DMS79 treated with DMSO at 0.1 percent for 48 hours (cell line): ENCODE results near the gene C11orf52.

Source experiments
- DNase-seq: peaks from one replicate; lab custom pipeline; 2025; lab: John Stamatoyannopoulos, UW

Gene C11orf52

GRCh38 chr11:111939836-111940604 lies 21.3 kb downstream of the C11orf52 start:
- no peak for DNase-seq

DNA sequence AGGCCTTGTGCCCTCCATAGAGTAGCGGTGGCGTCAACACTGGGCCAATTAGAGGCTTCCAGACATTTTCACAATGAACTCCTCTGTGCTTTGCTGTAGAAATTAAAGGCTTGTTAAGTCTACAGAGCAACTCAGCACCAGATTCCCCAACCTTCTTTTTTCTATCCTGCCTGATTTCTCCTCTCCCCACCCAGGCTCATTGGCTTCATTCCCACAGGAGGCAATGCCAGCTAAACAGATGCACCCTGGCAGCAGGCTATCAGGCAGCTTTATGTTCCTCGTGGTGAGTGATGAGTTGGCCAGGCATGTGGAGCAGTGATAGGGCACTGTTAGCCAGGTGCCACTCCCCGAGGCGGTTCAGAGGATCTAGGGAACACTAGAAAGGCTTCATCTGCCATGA lies 23.2 kb downstream of the C11orf52 start:
- no peak for DNase-seq

GRCh38 chr11:111942829-111943228 lies 24.1 kb downstream of the C11orf52 start:
- no peak for DNase-seq

GRCh38 chr11:111944139-111944538 lies 25.4 kb downstream of the C11orf52 start:
- DNase-seq, result no peak

- no peak for DNase-seq
Observed at GRCh38 chr11:111944651-111945051, 25.9 kb downstream of the C11orf52 start.

DNA sequence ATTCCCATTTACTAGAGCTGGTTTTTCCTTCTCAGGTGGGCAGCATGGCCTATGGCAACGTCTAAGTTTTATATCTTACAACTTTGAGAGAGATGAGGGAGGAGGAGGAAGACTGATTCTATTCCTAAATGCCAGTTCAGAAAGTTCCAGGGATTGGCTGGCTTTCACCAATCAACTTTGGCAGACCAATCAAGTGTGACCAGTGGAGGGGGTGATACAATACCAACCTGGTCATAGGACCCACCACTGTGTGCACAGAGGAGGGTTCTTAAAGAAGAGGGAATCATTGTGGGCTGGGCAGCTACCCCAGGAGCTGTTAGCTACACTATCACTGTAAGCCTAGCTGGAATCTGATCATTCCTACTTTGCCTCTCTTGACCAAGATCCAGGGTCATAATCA lies 26.5 kb downstream of the C11orf52 start:
- DNase-seq, result no peak

DNA sequence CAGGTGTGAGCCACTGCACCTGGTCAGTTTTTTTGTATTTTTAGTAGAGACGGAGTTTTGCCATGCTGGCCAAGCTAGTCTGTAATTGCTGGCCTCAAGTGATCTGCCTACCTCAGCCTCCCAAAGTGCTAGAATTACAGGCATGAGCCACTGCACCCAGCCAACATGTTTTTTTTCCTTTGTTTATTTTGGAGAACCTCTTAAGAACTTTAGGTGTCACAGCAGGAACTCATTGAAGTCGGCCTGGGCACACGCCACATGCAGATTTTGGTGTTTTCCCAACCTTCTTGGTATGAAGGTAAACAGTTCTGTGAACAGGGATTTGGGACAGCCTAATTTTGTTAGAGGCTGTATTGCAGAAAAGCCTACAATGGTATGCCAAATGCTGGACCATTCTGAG lies 27.8 kb downstream of the C11orf52 start:
- DNase-seq, result no peak

GRCh38 chr11:111947143-111947542 lies 28.4 kb downstream of the C11orf52 start:
- no peak for DNase-seq

DNA sequence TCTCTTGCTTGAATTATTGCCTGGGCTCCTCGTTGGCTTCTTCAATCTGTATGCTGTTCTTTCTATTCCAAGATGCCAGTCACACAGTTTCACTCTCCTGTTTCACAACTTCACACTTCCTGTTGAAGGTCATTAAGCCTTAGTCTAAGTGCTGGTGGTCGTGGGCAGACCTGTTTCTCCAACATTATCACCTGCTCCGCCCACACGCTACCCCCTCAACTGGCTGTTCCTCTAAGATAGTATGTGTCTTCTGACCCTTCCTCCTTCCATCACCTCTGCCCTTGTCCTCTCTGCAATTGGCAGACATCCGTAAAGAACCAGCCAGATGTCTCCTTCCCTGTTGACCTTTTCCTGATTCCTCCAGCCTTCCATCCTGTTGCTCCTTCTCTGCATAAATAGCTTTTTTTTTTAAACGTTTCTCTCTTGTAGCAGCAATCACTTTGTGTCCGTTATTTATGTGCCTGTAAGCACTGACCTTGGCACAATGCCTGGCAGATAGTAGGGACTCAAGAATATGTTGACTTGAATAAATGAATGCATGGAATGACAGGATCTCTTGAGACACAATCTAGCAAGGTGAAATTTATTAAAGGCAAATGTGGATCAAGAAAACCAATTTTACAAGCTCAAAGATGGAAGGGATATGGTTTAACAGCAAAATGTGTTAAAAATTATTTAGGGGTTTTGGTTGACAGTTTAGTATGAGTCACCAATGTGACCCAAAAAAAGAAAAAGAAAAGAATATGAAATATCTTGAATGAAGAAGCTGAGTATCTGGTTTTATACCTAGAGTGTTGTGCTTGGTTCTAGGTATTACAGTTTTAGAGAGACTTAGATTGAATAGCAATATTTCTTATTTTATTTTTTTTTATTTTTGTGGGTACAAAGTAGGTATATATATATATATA lies 31.1 kb downstream of the C11orf52 start:
- DNase-seq, result no peak

DNA sequence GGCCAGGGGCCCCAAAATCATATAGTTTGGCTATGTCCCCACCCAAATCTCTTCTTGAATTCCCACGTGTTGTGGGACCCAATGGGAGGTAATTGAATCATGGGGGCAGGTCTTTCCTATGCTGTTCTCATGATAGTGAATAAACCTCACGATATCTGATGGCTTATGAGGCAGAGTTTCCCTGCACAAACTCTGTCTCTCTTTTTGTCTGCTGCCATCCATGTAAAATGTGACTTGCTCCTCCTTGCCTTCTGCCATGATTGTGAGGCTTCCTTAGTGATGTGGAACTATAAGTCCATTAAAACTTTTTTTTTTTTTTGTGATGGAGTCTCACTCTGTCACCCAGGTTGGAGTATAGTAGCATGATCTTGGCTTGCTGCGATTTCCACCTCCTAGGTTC lies 32.9 kb downstream of the C11orf52 start:
- DNase-seq, result no peak

DNA sequence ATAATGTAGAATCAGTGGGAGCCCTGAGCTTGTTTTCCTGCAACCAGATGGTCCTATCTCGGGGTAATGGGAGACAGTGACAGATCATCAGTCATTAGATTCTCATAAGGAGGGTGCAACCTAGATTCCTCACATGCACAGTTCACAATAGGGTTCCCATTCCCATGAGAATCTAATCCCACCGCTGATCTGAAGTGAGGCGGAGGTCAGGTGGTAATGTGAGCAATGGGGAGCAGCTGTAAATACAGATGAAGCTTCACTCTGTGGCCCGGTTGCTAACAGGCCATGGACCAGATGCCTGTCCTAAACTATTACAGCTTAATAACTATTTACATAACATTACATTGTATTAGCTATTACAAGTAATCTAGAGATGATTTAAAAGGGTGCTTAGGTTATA lies 35.4 kb downstream of the C11orf52 start:
- no peak for DNase-seq

DNA sequence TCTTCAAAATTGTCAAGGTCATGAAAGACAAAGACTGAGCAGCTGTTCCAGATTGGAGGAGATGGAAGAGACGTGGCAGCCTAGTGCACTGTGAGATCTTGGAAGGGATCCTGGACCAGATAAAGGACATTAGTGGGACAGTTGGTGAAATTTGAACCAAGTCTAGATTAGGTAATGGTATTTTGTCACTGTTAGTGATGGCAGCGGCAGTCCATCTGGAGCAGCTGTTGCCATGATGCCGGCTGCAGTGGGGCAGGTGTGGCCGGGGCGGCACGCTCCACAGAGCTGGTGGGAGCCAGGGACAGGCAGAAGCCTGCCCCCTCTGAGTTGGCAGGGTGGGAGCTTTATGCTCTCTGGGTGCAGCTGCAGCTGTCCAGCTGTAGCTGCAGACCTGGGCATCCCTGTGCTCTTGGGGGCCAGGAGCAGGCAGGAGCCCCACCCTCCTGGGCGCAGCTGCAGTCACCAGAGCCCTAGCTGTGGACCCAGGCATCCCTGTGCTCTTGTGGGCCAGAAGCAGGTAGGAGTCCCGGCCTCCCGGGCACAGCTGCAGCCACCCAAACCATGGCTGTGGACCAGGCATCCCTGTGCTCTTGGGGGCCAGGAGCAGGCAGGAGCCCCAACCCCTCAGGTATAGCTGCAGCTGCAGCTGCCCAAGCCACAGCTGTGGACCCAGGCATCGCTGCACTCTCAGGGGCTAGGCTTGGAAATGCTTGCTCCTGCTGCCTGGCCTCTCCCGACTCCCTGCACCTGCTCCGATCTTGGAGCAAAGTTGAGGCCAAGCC lies 39.1 kb downstream of the C11orf52 start:
- no peak for DNase-seq

GRCh38 chr11:111960916-111961315 lies 42.2 kb downstream of the C11orf52 start:
- DNase-seq, result no peak

GRCh38 chr11:111961389-111962300 lies 42.9 kb downstream of the C11orf52 start:
- no peak for DNase-seq

DNA sequence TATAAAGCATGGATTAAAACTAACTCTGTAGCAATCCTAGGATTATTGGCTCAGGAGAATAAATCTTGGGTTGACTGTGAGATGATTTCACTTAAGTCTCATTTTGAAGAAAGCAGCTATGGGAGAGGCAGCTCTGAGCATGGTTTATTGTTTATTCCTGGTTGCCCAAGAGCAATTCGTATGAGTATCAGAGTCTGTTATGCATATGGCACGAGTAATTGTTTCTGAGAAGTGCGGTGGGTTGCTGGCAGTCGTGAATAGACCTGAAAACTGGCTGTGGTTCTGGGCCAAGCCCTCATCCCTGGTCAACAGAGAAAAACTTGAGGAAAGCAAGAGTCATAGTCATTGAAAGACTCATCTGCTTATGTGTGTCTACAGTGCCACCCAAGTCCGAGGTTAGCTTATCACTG lies 45.2 kb downstream of the C11orf52 start:
- no peak for DNase-seq

DNA sequence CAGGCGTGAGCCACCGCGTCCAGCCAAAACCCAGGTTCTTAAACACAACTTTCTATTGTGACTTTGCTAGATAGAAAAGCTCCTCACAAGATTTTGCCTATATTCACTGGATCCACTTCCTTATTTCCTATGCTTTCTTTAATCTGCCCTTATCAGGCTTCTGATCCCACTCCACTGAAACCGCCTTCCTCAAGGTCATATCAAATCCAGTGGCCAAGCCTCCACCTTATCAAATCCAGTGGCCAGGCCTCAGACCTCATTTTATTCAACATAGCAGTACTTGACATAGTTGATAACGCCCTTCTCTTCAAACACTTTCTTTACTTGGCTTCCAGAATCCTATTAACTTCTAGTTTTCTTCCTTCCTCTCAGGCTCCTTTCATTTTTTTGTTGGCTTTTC lies 48.0 kb downstream of the C11orf52 start:
- no peak for DNase-seq

DNA sequence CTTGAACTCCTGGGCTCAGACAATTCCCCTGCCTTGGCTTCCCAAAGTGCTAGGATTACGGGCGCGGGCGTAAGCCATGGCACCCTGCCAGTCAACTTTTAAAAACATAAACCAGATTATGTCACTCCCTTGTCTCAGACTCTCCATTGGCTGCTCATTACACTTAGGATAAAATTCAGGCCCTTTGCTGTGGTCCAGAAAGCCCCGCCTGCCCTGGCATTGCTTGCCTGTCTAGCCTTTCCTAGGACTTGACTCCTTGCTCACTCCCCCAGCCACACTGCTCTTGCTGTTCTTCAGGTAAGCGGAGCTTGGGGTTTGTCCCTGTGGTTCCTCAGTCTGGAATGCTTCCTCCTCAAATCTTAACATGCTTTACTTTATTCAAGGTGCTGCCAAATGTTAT lies 48.9 kb downstream of the C11orf52 start:
- no peak for DNase-seq

DNA sequence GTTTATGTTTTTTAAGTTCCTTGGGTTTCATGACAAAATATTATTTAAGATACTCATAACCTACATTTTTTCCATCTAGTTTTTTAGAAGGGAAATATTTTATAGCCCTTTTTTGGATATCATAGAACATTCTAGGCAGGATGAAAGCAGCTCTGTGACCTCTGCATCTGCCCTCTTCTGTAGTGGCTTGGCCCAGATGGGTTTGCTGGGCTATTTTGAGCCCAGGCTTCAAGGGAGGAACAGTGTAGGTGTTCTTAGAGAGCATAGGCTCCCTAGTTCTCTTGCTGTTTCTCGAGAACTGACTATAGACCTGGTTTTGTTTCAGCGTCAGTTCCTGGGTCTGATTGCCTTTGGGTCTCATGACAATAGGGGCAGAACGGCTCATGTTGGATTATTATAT lies 50.6 kb downstream of the C11orf52 start:
- DNase-seq, result no peak

GRCh38 chr11:111974446-111974845 lies 55.7 kb downstream of the C11orf52 start:
- no peak for DNase-seq

DNA sequence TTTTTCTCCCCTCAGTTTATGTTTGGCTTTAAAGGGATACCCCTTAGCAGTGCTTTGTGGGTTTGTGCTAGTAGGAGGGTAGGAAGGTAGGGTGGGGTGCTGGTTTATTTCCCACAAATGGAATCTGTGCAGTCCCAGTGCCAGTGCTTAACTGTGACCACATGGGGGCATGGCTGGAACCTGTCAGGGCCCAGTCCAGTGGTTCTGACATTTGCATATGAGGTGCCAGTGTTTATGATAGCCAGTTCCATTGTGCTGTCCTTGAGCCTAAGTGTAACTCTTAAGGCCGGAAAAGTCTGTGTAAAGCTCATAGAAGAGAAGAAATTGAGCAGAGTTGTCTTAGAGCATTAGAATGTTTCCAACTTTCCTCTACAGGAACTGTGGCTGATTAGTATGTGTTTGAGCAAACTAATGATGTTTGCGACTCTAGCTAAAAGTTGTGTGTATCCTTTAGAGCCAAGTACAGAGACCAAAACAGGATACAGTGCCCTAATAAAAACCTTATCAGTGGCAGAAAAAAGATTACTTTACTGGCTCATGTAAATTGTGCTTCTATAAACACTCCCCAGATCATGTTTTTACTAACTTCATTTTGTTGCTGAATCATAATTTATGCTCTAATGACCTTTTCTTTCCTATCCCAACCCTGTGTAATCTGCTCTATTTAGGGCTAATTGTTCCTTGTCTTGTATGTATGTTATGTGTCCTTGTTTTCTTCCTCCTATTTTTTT lies 56.5 kb downstream of the C11orf52 start:
- DNase-seq, result no peak
